Smooth muscle cell (in vitro differentiated cells): ENCODE data around the gene NUDT9. TPM values are rescaled to one million over a fixed set of nuclear protein-coding genes. Genes with fewer than 3 reads are reported as not detected.

Experiments
- DNase-seq: peaks from one replicate; lab custom pipeline; 2025; ENCODE audit not compliant: unreplicated experiment; lab: John Stamatoyannopoulos, UW
- H2AFZ ChIP-seq: fragments of 200-600 bp; sonication (generic); 2 replicates; pipeline ENCODE4 v1.6.0; 2016; ENCODE audit warnings: antibody characterized with exemption, low read depth, mild to moderate bottlenecking
- H3F3A ChIP-seq: fragments of 200-600 bp; sonication (generic); 2 replicates; pipeline ENCODE4 v1.6.0; 2017; ENCODE audit warnings: antibody characterized with exemption, low read depth
- H3K27ac ChIP-seq: fragments of 200-600 bp; sonication (generic); 2 replicates; pipeline ENCODE4 v1.5.1; 2016; ENCODE audit warnings: low read depth, mild to moderate bottlenecking
- H3K27me3 ChIP-seq: fragments of 200-600 bp; sonication (generic); 2 replicates; pipeline ENCODE4 v1.6.1; 2016; ENCODE audit warnings: low read depth, mild to moderate bottlenecking
- H3K36me3 ChIP-seq: fragments of 200-600 bp; sonication (generic); 2 replicates; pipeline ENCODE4 v1.5.1; 2016; ENCODE audit warnings: low read depth
- H3K4me1 ChIP-seq: fragments of 200-600 bp; sonication (generic); 2 replicates; pipeline ENCODE4 v1.5.1; 2016; ENCODE audit warnings: low read depth
- H3K4me2 ChIP-seq: fragments of 200-600 bp; sonication (generic); 2 replicates; pipeline ENCODE4 v1.6.0; 2016; ENCODE audit warnings: mild to moderate bottlenecking
- H3K4me3 ChIP-seq: fragments of 200-600 bp; sonication (generic); 2 replicates; pipeline ENCODE4 v1.5.1; 2016; ENCODE audit warnings: mild to moderate bottlenecking
- H3K79me2 ChIP-seq: fragments of 200-600 bp; sonication (generic); 2 replicates; pipeline ENCODE4 v1.6.0; 2016; ENCODE audit warnings: low read depth, mild to moderate bottlenecking
- H3K9ac ChIP-seq: fragments of 200-600 bp; sonication (generic); 2 replicates; pipeline ENCODE4 v1.6.0; 2016; ENCODE audit warnings: low read depth
- H3K9me3 ChIP-seq: fragments of 200-600 bp; sonication (generic); replicated peaks from 2 replicates; pipeline ENCODE4 v1.5.1; 2016; ENCODE audit warnings: low read depth
- H4K20me1 ChIP-seq: fragments of 200-600 bp; sonication (generic); 2 replicates; pipeline ENCODE4 v1.6.0; 2016; ENCODE audit warnings: low read depth
- WGBS: methylation state at CpG from one replicate; pipeline ENCODE4 v1.1.7; 2016; ENCODE audit warnings: low lambda C conversion rate; 5-methylcytosine and 5-hydroxymethylcytosine counted together
- polyA plus RNA-seq: library from polyadenylated mRNA; unstranded; fragments of >200 nt; fragmentation: Nextera tagmentation; extraction: Ambion mirVana; gene quantifications from 2 replicates; pipeline ENCODE4 v1.2.1, GENCODE V29; 2016
- total RNA-seq: library from RNA; depleted of rRNA; stranded (reverse); fragments of >200 nt; gene quantifications from 2 replicates; pipeline ENCODE4 v1.2.3, GENCODE V29; 2014
- TF ChIP-seq, protein P1 (sequence below): fragments of 200-600 bp; sonication (generic); IDR thresholded peaks from 2 replicates; pipeline ENCODE4 v1.5.1; 2017; ENCODE audit warnings: borderline replicate concordance, mild to moderate bottlenecking, antibody characterized with exemption; ENCODE audit not compliant: insufficient read depth, poor library complexity, severe bottlenecking

Gene NUDT9
- total and polyA plus RNA-seq, 2 experiments from 2014 or later = 10.5 to 26.5 TPM

DNA sequence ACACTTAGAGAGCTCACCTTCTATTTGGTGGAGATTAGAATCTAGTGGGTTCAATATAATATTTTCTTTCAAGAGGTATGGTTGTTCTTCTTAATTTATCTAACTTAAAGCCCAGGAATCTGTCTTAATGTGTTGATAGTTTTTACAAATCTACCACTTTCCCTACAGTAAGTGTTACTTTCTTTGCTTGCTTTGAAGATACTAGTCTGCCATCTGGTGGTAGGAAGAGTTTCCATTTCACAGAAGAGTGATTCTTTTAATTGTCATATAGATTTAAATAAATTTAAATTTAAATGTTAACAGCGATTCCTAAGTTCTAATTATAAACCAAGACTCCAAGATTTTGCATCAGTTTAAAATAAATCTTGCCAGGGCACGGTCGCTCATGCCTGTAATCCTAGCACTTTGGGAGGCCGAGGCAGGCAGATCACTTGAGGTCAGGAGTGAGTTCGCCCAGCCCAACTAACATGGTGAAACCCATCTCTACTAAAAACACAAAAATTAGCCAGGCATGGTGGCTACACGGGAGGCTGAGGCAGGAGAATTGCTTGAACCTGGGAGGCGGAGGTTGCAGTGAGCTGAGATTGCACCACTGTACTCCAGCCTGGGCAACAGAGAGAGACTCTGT lies 43.5 kb downstream of the NUDT9 start:
- Histone ChIP-seq H3K4me2 (no peak overlapping the region), H3K27ac (no peak overlapping the region), H3K27me3 (no peaks in the 10 kb centered on the region), H3K9me3 (no peaks in the 10 kb centered on the region), H2AFZ (no peak overlapping the region), H3K36me3 (no peaks in the 10 kb centered on the region), H3K4me1 (no peaks in the 10 kb centered on the region), H3K9ac (no peak overlapping the region), H3K4me3 (no peak overlapping the region), H4K20me1 (no peaks in the 10 kb centered on the region), H3K79me2 (no peaks in the 10 kb centered on the region), H3F3A (no peaks in the 10 kb centered on the region)
- 51% methylated on average over 7 of the region's 7 CpGs for WGBS
- TF ChIP-seq, protein P1, sequence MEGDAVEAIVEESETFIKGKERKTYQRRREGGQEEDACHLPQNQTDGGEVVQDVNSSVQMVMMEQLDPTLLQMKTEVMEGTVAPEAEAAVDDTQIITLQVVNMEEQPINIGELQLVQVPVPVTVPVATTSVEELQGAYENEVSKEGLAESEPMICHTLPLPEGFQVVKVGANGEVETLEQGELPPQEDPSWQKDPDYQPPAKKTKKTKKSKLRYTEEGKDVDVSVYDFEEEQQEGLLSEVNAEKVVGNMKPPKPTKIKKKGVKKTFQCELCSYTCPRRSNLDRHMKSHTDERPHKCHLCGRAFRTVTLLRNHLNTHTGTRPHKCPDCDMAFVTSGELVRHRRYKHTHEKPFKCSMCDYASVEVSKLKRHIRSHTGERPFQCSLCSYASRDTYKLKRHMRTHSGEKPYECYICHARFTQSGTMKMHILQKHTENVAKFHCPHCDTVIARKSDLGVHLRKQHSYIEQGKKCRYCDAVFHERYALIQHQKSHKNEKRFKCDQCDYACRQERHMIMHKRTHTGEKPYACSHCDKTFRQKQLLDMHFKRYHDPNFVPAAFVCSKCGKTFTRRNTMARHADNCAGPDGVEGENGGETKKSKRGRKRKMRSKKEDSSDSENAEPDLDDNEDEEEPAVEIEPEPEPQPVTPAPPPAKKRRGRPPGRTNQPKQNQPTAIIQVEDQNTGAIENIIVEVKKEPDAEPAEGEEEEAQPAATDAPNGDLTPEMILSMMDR = peak; percentile 78
- no peak for DNase-seq

DNA sequence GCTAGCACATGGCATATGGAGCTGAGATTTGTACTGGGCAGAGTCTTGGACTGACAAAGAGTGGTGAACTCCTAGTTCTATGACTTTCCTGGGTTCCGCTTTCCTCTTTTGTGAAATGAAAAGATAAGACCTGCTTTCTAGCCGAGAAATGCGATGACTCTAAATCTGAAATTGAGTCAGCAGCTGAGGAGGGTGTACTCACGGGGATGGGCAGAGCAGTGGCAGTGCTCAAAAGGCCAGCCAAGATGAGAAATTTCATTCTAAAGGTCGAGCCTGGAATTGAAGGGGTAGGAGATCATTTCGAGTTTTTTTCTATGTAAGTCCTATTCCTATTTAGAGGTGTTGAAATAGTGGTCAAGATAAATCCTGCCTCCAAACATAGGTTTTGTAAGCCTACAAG lies 47.0 kb downstream of the NUDT9 start:
- no peak for DNase-seq
- Histone ChIP-seq H3K27ac (no peak overlapping the region), H3K9me3 (no peaks in the 10 kb centered on the region), H3K27me3 (no peaks in the 10 kb centered on the region), H3K9ac (no peak overlapping the region), H4K20me1 (no peaks in the 10 kb centered on the region), H3K4me2 (no peak overlapping the region), H3K36me3 (no peaks in the 10 kb centered on the region), H3K4me3 (no peak overlapping the region), H3K79me2 (no peaks in the 10 kb centered on the region), H3F3A (no peaks in the 10 kb centered on the region), H2AFZ (no peak overlapping the region), H3K4me1 (no peaks in the 10 kb centered on the region)
- WGBS = 84% methylated on average over 6 of the region's 6 CpGs
- TF ChIP-seq, protein P1 = no peak

DNA sequence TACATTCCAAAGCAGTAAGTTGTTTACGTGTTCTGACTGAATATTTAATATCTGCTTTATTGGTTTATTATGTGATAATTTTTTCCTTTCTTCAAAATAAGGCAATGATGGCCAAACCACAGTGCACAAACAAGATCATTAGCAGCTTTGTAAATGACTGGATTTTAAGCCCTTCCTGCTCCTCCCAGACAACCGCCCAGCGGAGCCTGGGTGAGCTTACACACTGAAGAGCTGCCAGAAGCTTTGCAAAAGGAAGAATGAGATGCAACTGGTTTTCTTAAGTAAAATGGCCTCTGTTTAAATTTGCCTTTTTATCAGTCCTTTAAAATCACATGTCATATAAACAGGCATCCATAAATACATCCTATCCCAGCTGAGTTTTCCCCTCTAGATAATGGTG lies 54.6 kb downstream of the NUDT9 start:
- Histone ChIP-seq H3K4me3 (no peak overlapping the region), H3F3A (no peaks in the 10 kb centered on the region), H3K9me3 (no peaks in the 10 kb centered on the region), H3K27ac (no peak overlapping the region), H3K9ac (no peak overlapping the region), H4K20me1 (no peaks in the 10 kb centered on the region), H3K36me3 (no peaks in the 10 kb centered on the region), H3K4me2 (no peak overlapping the region), H3K27me3 (no peaks in the 10 kb centered on the region), H3K4me1 (no peaks in the 10 kb centered on the region), H3K79me2 (no peaks in the 10 kb centered on the region), H2AFZ (no peak overlapping the region)
- TF ChIP-seq, protein P1 = no peak
- no peak for DNase-seq
- WGBS = 56% methylated on average over 3 of the region's 3 CpGs

DNA sequence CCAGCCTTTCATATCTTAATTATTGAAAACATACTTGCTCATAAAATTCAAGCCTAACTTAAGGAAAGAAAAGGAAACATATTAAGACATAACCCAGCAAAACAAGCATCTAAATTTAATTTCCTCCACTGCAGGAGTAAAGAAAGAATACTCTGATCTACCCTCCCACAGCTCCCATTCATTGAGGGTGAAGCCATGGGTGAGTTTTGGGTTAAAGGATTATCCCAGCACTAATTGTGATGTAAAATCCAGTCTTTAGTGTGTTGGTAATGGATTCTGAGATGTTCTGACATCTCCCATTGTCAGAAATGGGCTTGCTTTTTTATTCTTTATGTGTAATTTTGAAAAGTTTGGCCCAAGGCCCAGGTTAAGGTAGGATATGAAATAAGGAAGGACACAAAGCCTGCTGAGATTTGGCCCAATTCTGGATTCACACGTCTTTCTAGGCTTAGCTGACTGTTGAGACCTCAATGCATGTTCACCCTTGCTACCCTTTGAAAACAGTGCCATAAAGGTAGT lies 56.4 kb downstream of the NUDT9 start:
- TF ChIP-seq, protein P1 = no peak
- Histone ChIP-seq H3K4me2 (no peak overlapping the region), H3K27me3 (no peaks in the 10 kb centered on the region), H3F3A (no peaks in the 10 kb centered on the region), H4K20me1 (no peaks in the 10 kb centered on the region), H3K4me3 (no peak overlapping the region), H3K9ac (no peak overlapping the region), H3K9me3 (no peaks in the 10 kb centered on the region), H3K79me2 (no peaks in the 10 kb centered on the region), H2AFZ (no peak overlapping the region), H3K36me3 (no peaks in the 10 kb centered on the region), H3K4me1 (no peaks in the 10 kb centered on the region), H3K27ac (no peak overlapping the region)
- DNase-seq = no peak
- WGBS = 88% methylated on average over 1 of the region's 1 CpG
